ENCODE data around the gene CALM3.

Gene CALM3

GRCh38 chr19:46599716-46600373 lies 1.3 kb upstream of the CALM3 start:
- DNase-seq (ENCODE audit: low read depth in 2 of 2, low spot score in 1 of 2): no peak

- peak; percentile 91 to 97 for DNase-seq (ENCODE audit: low read depth in 2 of 2, low spot score in 1 of 2)
These were observed 479 bp upstream of the CALM3 start for GRCh38 chr19:46600384-46601317.

- DNase-seq (ENCODE audit: low read depth in 2 of 2, low spot score in 1 of 2): peak in 1 of 2 donors; percentile 48
These were observed 1.5 kb downstream of the CALM3 start for GRCh38 chr19:46602392-46603194.

- no peak for DNase-seq (ENCODE audit: low read depth in 2 of 2, low spot score in 1 of 2)
These were observed 2.1 kb downstream of the CALM3 start for GRCh38 chr19:46603195-46603637.

- DNase-seq (ENCODE audit: low read depth in 2 of 2, low spot score in 1 of 2): no peak
These were observed 2.7 kb downstream of the CALM3 start for GRCh38 chr19:46603752-46604231.

- no peak for DNase-seq (ENCODE audit: low read depth in 2 of 2, low spot score in 1 of 2)
These were observed 3.7 kb downstream of the CALM3 start for GRCh38 chr19:46604781-46605355.

GRCh38 chr19:46605356-46605821 lies 4.3 kb downstream of the CALM3 start:
- no peak for DNase-seq (ENCODE audit: low read depth in 2 of 2, low spot score in 1 of 2)

- no peak for DNase-seq (ENCODE audit: low read depth in 2 of 2, low spot score in 1 of 2)
These were observed 4.9 kb downstream of the CALM3 start for GRCh38 chr19:46606019-46606418.

GRCh38 chr19:46606681-46607447 lies 5.7 kb downstream of the CALM3 start:
- DNase-seq (ENCODE audit: low read depth in 2 of 2, low spot score in 1 of 2): no peak

- DNase-seq (ENCODE audit: low read depth in 2 of 2, low spot score in 1 of 2): no peak
These were observed 6.3 kb downstream of the CALM3 start for GRCh38 chr19:46607448-46607841.

GRCh38 chr19:46608178-46608577 lies 7.0 kb downstream of the CALM3 start:
- no peak for DNase-seq (ENCODE audit: low read depth in 2 of 2, low spot score in 1 of 2)

GRCh38 chr19:46608581-46609345 lies 7.6 kb downstream of the CALM3 start:
- DNase-seq (ENCODE audit: low read depth in 2 of 2, low spot score in 1 of 2): no peak

- DNase-seq (ENCODE audit: low read depth in 2 of 2, low spot score in 1 of 2): no peak
These were observed 8.6 kb downstream of the CALM3 start for GRCh38 chr19:46609511-46610412.

- no peak for DNase-seq (ENCODE audit: low read depth in 2 of 2, low spot score in 1 of 2)
These were observed 9.3 kb downstream of the CALM3 start for GRCh38 chr19:46610413-46610775.

GRCh38 chr19:46610851-46611770 lies 10.0 kb downstream of the CALM3 start:
- no peak for DNase-seq (ENCODE audit: low read depth in 2 of 2, low spot score in 1 of 2)

- no peak for DNase-seq (ENCODE audit: low read depth in 2 of 2, low spot score in 1 of 2)
These were observed 10.6 kb downstream of the CALM3 start for GRCh38 chr19:46611776-46612175.

- no peak for DNase-seq (ENCODE audit: low read depth in 2 of 2, low spot score in 1 of 2)
These were observed 12.4 kb downstream of the CALM3 start for GRCh38 chr19:46613525-46613924.

Data from stimulated activated CD8-positive, alpha-beta memory T cell treated with anti-CD3 and anti-CD28 coated beads, Interleukin-4, amount 100 ng/mL, for 4 hours (primary cell).